DMS114 treated with DMSO at 0.1 percent for 48 hours (cell line): ENCODE measurements around the gene REG3G.
"Not testable (repeated sequence)": the region's sequence is repeated elsewhere in the genome, so short reads cannot be mapped to it uniquely, and the experiment has no call there.

ENCODE experiments used
- DNase-seq: peaks from one replicate; lab custom pipeline; 2025; ENCODE audit not compliant: unreplicated experiment; lab: John Stamatoyannopoulos, UW

Gene REG3G

GRCh38 chr2:79013629-79014028 lies 11.9 kb upstream of the REG3G start:
- no peak for DNase-seq

- DNase-seq: no peak
These were observed 9.2 kb upstream of the REG3G start for GRCh38 chr2:79016342-79016741.

- DNase-seq: no peak
These were observed 559 bp downstream of the REG3G start for GRCh38 chr2:79026061-79026460.

GRCh38 chr2:79039944-79040343 lies 14.4 kb downstream of the REG3G start:
- no peak for DNase-seq

- DNase-seq: peak; percentile 30
These were observed 15.5 kb downstream of the REG3G start for GRCh38 chr2:79041032-79041448.

GRCh38 chr2:79053486-79053885 lies 28.0 kb downstream of the REG3G start:
- not testable (repeated sequence) for DNase-seq

GRCh38 chr2:79054769-79055168 lies 29.3 kb downstream of the REG3G start:
- not testable (repeated sequence) for DNase-seq

- DNase-seq: no peak
These were observed 39.7 kb downstream of the REG3G start for GRCh38 chr2:79065201-79065600.

- DNase-seq: no peak
These were observed 45.6 kb downstream of the REG3G start for GRCh38 chr2:79071078-79071477.
